Measurements from ENCODE around the gene LINGO1. TPM values are rescaled to one million over a fixed set of nuclear protein-coding genes. Genes with fewer than 3 reads are reported as not detected.

The LINGO1 gene
- total and polyA plus RNA-seq, 9 of the 15 experiments (the other 6 are each of a cell fraction or from before 2014, with no cell fraction given): 0.07 to 15.3 (median 2.1) TPM

DNA sequence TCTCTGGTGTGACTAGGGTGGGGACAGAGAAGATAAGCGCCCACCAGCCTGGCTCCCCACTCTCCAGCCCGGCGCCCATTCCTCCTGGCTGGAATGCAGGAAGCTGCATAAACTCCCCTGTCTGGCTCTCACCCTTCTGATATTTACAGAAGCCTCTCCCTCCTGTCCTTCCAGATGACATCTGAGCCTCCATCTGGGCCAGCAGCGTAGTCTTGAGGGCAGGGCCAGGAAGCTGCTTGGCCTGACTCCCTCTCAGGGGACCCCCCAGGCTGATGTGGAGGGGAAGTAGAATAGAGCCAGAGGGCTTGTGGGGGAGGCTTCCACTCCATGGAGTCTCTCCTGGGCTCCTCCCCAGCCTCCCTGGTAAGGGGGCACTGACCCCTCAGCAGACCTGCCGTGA, 49.9 kb downstream of the LINGO1 start (continued):
- TF ChIP-seq, protein P1, sequence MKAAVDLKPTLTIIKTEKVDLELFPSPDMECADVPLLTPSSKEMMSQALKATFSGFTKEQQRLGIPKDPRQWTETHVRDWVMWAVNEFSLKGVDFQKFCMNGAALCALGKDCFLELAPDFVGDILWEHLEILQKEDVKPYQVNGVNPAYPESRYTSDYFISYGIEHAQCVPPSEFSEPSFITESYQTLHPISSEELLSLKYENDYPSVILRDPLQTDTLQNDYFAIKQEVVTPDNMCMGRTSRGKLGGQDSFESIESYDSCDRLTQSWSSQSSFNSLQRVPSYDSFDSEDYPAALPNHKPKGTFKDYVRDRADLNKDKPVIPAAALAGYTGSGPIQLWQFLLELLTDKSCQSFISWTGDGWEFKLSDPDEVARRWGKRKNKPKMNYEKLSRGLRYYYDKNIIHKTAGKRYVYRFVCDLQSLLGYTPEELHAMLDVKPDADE (conservative IDR thresholded peaks at IDR 0.05; ENCODE audit: control insufficient read depth, low read depth, low read length): no peak
- TF ChIP-seq DNMT1 (IDR thresholded peaks at IDR 0.05): no peak

DNA sequence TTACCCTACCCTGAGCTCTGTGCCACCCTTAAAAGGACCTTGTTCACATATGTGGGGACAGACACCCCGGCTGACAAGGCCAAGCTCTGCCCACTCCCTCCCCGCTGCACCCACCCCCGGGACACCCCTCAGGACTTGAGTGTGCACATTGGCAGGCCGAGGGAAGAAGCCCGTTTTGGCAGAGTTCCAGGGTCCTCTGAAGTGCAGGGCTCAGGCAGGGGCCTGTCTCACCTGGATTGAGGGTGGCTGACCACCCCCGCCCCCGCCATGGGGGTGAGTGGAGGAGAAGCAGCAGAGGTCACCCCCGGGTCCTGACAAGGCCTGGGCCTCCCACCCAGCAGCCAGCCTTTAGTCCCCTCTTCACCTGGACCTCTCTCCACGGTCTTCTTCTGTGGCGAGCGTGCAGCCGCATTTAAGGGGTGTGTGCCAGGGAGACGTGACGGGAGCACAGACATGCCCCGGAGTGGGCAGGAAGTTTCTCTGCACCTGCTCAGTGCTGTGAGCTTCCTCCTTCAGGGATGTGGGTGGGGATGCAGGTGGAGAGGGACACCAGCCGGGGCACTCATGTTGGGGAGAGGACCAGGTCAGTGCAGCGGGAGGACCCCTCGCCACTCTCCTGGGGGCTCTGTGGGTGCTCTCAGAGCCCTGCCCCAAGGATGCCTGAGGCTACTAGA, 50.7 kb downstream of the LINGO1 start:
- FAIRE-seq: no peak
- Histone ChIP-seq H3K9me3 (replicated peaks; ENCODE audit: control insufficient read depth, insufficient read depth, low read depth, low read length) (no peaks in the 10 kb centered on the region), H4K20me1 (replicated peaks; ENCODE audit: control insufficient read depth, insufficient read depth, low read length) (no peaks in the 10 kb centered on the region; the same call in 1 of the 2 replicates), H3K4me1 (replicated peaks in 1 of 2; ENCODE audit: control insufficient read depth in 2 of 2, insufficient read depth in 2 of 2, low read length in 2 of 2) (no peaks in the 10 kb centered on the region), H3K27ac (ENCODE audit: extremely low read depth, low read depth, low read length) (no peak overlapping the region), H2AFZ (ENCODE audit: low read depth, low read length) (no peak overlapping the region), H3K4me3 (no peak overlapping the region), H3K36me3 (ENCODE audit: control insufficient read depth, insufficient read depth, low read length) (no peaks in the 10 kb centered on the region), H3K79me2 (ENCODE audit: control insufficient read depth, insufficient read depth, low read length) (no peaks in the 10 kb centered on the region), H3K4me2 (ENCODE audit: insufficient read depth, low read length) (no peak overlapping the region), H3K9me1 (ENCODE audit: control insufficient read depth, insufficient read depth, low read length) (no peaks in the 10 kb centered on the region), H3K27me3 (ENCODE audit: control insufficient read depth in 2 of 2, insufficient read depth in 2 of 2, low read length in 2 of 2) (peaks cover 38 to 73% of the 10 kb centered on the region in 2 experiments), H3K9ac (ENCODE audit: insufficient read depth in 1 of 2, low read depth in 2 of 2, low read length in 2 of 2) (no peak overlapping the region; a peak in 1 of 4 replicates)
- no TSS peak for BruUV-seq (replicated peaks)
- intact Hi-C loops (cut with micrococcal nuclease): no loop called here
- no peak for ATAC-seq
- TF ChIP-seq SPI1 (IDR thresholded peaks at IDR 0.05; ENCODE audit: borderline replicate concordance, low read depth, low read length) (no peak), IRF2 (CRISPR knock-in tag; IDR thresholded peaks at IDR 0.05) (no peak), NFIC (IDR thresholded peaks at IDR 0.05) (peak; percentile 35; the same call in 1 of the 2 replicates)
- in situ Hi-C loops (cut with MboI): no loop called here
- 2% methylated on average over 14 of the region's 18 CpGs for WGBS (ENCODE audit: insufficient coverage, low coverage, missing lambda C conversion rate)
- no peak for DNase-seq (ENCODE audit: extremely low read depth in 1 of 4, low spot score in 3 of 4)
- POLR2A ChIA-PET: no interaction called here
- CTCF ChIA-PET (ENCODE audit: low intra/inter-chr PET ratio): no interaction called here
